ENCODE measurements around the gene DNASE1L3.

Gene DNASE1L3

GRCh38 chr3:58154626-58155449 lies 55.9 kb downstream of the DNASE1L3 start:
- Histone ChIP-seq H3K4me3 (ENCODE audit: low read depth, low read length) (no peak overlapping the region), H3K27ac (no peak overlapping the region), H3K27me3 (replicated peaks) (no peaks in the 10 kb centered on the region), H3K36me3 (replicated peaks) (peaks cover 99% of the 10 kb centered on the region)
- DNase-seq: no peak
- TF ChIP-seq CTCF (IDR thresholded peaks at IDR 0.05; ENCODE audit: low read depth, low read length, missing control alignments): no peak
- in situ Hi-C loops (cut with HindIII; ENCODE audit: low pct_ligation_motif_present, low sequenced_read_pairs): loop anchor here (25.0 kb wide), 1 partner anchor 143 kb away; the partner anchor contains the start of gene FLNB

DNA sequence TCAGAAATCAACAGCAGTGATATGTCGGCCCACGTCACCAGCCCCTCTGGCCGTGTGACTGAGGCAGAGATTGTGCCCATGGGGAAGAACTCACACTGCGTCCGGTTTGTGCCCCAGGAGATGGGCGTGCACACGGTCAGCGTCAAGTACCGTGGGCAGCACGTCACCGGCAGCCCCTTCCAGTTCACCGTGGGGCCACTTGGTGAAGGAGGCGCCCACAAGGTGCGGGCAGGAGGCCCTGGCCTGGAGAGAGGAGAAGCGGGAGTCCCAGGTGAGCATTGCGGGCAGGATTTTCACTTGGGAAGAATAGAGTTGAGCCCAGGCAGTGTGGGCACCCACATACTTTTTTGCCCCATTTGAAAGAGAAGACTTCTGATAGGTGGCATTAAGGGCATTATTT lies 57.4 kb downstream of the DNASE1L3 start:
- in situ Hi-C loops (cut with HindIII; ENCODE audit: low pct_ligation_motif_present, low sequenced_read_pairs): loop anchor here (25.0 kb wide), 1 partner anchor 141 kb away; the partner anchor contains the start of gene FLNB
- Histone ChIP-seq H3K4me3 (ENCODE audit: low read depth, low read length) (no peak overlapping the region), H3K36me3 (replicated peaks) (peaks cover 99% of the 10 kb centered on the region), H3K27me3 (replicated peaks) (no peaks in the 10 kb centered on the region), H3K27ac (no peak overlapping the region)
- DNase-seq: no peak
- no peak for TF ChIP-seq CTCF (IDR thresholded peaks at IDR 0.05; ENCODE audit: low read depth, low read length, missing control alignments)

DNA sequence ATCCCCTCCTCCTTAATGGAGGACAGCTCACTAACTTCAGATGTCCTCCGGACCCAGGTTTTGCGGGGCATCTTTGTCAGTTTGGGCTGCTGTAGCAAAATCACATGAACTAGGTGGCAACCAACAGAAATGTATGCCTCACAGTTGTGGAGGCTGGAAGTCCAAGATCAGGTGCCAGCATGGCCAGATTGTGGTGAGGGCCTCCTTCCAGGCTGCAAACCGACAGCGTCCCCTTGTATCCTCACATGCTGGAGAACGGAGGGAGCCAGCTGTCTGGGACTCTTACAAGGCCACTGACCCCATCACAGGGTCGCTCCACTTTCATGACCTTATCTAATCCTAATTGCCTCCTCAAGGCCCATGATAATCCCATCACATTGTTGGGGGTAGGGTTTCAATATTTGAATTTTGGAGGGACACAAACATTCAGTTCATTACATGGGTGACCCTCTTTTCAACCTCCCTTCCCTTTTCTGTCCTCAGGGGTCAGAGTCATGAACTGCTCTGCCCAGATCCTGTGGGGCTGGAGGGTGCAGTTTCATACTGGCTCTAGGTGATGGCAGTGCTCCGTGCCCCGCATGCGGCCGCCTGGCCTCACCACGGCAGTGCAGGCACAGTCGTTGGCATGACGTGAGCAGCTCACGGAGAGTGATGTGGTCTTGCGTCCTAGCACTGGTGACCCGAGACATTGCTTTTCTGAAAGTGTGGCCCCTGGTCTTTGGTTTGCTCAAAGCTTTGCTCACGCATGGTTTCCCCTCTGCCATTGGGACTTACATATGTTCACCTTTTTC lies 58.4 kb downstream of the DNASE1L3 start:
- H3K27ac ChIP-seq: no peak overlapping the region
- H3K36me3 ChIP-seq (replicated peaks): peaks cover 99% of the 10 kb centered on the region
- no peak for TF ChIP-seq CTCF (IDR thresholded peaks at IDR 0.05; ENCODE audit: low read depth, low read length, missing control alignments)
- in situ Hi-C loops (cut with HindIII; ENCODE audit: low pct_ligation_motif_present, low sequenced_read_pairs): loop anchor here (25.0 kb wide), 1 partner anchor 140 kb away; the partner anchor contains the start of gene FLNB
- H3K27me3 ChIP-seq (replicated peaks): no peaks in the 10 kb centered on the region
- DNase-seq: no peak
- no peak overlapping the region for H3K4me3 ChIP-seq (ENCODE audit: low read depth, low read length)

- no peaks in the 10 kb centered on the region for H3K27me3 ChIP-seq (replicated peaks)
- no peak for DNase-seq
- in situ Hi-C loops (cut with HindIII; ENCODE audit: low pct_ligation_motif_present, low sequenced_read_pairs): loop anchor here (25.0 kb wide), 1 partner anchor 139 kb away; the partner anchor contains the start of gene FLNB
- no peak overlapping the region for H3K4me3 ChIP-seq (ENCODE audit: low read depth, low read length)
- H3K36me3 ChIP-seq (replicated peaks): peaks cover 99% of the 10 kb centered on the region
- H3K27ac ChIP-seq: no peak overlapping the region
- no peak for TF ChIP-seq CTCF (IDR thresholded peaks at IDR 0.05; ENCODE audit: low read depth, low read length, missing control alignments)
Measured at GRCh38 chr3:58151637-58152036, 59.1 kb downstream of the DNASE1L3 start.

GRCh38 chr3:58150810-58151199 lies 60.0 kb downstream of the DNASE1L3 start:
- H3K4me3 ChIP-seq (ENCODE audit: low read depth, low read length): no peak overlapping the region
- in situ Hi-C loops (cut with HindIII; ENCODE audit: low pct_ligation_motif_present, low sequenced_read_pairs): loop anchor here (25.0 kb wide), 1 partner anchor 139 kb away; the partner anchor contains the start of gene FLNB
- no peaks in the 10 kb centered on the region for H3K27me3 ChIP-seq (replicated peaks)
- TF ChIP-seq CTCF (IDR thresholded peaks at IDR 0.05; ENCODE audit: low read depth, low read length, missing control alignments): no peak
- H3K27ac ChIP-seq: no peak overlapping the region
- peaks cover 99% of the 10 kb centered on the region for H3K36me3 ChIP-seq (replicated peaks)
- no peak for DNase-seq

Data from brain microvascular endothelial cell (primary cell).